Measurements from ENCODE around the gene CCDC192.

Gene CCDC192

DNA sequence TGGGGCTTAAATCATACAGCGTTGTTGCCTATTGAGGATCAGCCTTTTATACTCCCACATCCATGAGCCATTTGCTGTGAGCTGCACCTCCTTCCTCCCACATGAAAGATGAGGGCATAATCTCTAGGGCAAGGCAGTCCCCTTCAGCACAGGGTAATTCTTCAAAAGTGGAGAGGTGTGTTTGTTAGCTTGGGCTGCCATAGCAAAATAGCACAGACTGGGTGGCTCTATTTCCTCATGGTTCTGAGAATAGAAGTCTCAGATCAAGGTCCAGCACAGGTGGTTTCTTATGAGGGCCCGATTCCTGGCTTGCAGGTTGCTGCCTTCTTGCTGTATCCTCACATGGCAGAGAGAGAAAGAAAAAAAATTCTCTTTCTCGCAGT is 258.6 kb downstream of the CCDC192 start:
- DNase-seq = no peak

- no peak for DNase-seq
Measured at GRCh38 chr5:127962491-127962890, 259.3 kb downstream of the CCDC192 start.

DNA sequence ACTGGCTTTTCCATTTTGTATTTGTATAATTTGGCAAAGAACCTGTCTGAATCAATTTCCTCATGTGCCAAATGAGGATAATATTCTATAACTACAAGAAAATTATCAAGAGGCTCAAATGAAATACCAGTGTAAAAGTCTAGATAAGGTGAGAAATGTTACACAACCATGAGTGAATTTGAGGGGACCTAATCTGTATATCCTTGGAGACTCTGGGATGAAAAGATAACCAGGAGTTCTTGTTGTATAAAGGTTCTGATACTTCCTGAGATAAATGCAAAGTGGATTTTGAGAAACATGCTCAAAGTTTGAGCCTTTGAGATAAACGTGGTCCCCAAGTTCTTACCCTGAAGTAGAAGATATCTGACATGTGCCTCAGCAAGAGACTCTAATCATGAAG is 260.0 kb downstream of the CCDC192 start:
- no peak for DNase-seq

DNA sequence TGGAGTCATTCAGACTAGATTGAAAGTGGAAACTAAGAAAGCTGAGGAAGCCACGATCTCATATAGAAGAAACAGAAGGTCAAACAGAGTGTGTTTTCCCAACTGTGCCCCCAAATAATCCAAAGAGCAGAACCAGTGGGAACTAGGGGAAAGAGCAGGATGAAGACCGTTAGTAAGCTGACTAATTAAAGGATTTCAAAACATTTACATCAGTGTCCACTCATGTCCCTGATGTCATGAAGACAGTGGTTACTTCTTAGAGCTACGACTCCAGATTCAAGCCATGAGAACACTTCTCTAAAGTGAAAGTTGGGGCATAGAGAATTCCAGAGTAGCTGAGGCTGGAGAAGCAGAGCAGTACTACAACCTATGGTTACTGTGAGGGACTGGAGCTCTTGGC is 260.7 kb downstream of the CCDC192 start:
- DNase-seq = no peak

- no peak for DNase-seq
Measured at GRCh38 chr5:127967323-127967982, 264.3 kb downstream of the CCDC192 start.

DNA sequence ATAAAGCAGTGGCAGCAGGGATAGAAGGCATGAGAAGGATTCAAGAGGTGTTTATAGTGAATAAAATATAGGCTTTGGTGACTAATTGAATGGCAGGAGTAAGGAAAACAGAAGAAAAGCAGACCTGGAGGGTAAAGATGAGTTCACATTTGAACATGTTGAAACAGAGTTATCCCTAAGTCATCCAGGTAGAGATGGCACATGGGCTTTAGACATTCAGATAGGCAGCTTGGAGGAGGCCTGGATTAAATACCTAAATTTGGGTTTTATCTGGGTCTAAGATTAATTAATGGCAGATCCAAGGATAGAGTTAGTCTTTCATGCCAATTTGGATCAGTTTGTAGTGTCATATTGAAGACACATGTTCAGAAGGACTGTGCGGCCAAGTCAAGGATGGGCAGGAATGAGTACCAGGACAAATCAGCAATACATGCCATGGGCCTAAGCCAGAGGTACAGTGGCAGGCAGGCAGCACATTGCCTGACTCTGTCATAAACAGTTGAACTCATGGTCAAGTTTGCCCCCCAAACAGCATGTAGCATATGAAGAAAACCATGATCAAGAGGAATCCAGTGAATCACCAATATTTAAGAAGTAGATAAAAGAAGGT is 264.9 kb downstream of the CCDC192 start:
- DNase-seq = no peak

DNA sequence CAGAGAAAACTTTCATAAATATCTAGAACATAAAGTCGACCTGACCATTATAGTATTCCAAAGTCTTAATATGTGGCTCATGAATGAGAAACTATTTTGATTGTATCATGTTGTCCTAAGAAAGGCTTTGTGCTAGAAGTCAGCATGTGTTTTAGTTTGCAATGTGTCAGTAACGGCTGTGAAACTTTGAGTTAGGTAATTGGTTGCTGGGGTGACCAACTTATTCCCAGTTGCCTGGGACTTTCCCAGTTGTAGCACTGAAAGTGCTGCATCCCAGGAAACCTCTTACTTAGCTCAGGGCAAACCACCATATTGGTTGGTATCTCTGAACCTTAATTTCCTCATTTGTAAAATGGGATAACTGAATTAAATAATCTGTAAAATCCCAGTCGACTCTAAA is 265.8 kb downstream of the CCDC192 start:
- no peak for DNase-seq

DNA sequence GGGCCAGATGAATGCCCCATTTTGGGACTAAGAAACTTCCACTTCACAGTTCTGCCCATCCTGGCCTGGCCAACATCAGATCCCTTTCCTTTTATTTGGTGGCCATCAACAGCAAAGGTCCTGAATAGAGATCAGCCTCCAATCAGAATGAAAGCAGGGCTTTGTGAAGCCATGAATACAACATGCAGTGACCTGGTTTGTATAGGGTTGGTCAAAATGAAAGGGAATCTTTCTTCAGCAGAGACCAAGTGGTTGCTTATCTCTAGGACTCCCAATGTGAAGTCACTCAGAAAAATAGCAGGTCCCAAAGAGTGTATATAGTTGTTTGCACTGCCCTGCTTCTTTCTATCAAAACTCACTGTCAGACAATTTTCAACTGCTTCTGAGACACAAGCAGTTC is 266.5 kb downstream of the CCDC192 start:
- no peak for DNase-seq

GRCh38 chr5:127970081-127970480 is 266.9 kb downstream of the CCDC192 start:
- DNase-seq = no peak

DNA sequence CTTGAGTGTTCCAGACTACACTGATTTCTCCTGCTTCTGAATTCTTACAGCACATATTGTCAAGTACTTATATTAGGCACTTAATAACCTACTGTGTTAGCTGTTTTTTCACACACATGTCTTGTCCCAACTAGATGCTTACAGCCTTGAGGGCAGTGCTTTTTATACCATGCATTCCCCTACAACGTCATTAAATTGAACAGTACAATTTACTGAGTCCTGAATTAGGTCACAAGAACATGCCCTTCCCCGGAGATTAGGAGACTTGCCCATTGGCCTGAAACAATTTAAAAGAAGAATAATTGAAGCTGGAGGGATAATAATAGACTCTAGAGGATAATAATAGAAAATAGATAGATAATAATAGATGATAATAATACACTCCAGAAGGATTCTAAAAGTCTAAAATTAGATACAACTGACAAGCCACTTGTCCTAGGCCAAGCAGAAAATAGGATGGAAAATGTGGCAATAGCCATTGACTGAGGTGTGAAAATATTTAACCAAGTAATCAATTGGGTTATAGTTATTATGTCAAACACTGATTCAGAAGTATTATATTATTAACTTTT is 267.7 kb downstream of the CCDC192 start:
- no peak for DNase-seq

- no peak for DNase-seq
Measured at GRCh38 chr5:127975961-127976360, 272.8 kb downstream of the CCDC192 start.

DNA sequence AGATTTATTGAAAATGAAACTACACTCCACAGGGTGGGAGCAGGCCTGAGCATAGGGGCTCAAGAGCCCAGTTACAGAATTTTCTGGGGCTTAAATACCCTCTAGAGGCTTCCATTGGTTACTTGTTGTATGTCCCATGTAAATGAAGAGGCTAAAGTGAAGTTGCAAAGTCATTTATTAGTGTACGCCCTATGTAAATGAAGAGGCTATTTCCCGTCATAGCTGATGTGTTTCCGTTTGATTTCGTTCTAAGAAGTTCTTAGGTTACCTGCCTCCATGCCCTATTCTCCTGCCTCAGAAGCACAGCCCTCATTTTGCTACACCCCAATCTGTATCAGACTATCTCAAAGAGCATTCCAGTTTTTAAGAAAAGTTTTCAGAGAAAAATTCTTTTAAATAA is 273.3 kb downstream of the CCDC192 start:
- no peak for DNase-seq

- DNase-seq = no peak
Measured at GRCh38 chr5:127976991-127977717, 274.0 kb downstream of the CCDC192 start.

DNA sequence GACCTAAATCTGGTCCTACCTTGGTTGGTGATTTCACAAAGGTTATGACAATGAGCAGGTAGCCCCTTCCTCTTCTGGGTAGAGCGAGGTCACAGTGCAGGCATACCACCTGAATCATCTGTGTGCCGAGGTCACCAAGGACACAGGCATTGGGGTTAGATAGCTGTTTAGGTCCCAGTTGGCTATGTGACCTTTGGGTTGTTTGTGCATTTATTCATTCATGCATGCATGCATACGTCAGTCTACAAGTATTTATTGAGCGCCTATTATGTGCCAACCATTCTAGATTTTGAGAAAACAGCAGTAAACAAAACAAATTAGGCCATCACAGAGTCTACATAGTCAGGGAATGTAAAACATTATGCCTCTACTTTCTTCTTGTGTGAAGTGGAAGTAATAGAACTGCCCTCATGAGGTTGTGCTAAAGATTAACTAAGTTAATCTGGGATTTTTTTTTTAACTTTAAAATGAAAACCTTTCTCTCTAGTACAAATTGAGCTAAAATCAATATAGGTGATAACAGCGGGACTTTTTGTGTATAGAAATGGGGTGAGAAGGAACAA is 275.6 kb downstream of the CCDC192 start:
- no peak for DNase-seq

- no peak for DNase-seq
Measured at GRCh38 chr5:127979475-127979874, 276.3 kb downstream of the CCDC192 start.

DNA sequence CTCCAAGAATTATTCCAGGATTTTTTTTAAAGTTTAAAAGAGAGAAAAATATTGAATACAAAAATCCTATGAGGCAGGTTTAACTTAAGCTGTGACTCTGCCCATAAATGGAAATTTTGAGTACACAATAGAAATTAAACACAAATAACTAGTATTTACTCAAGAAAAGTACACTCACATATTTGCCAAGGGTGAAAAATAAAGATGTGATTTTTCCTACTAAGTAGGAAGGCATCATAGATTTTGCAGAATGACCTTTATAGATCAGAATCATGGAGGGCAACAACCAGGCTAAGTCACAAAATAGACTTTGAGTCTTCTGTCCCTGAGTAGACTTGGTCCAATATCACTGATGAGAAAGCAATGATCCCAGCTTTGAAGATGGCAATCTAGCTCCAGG is 277.7 kb downstream of the CCDC192 start:
- no peak for DNase-seq

DNA sequence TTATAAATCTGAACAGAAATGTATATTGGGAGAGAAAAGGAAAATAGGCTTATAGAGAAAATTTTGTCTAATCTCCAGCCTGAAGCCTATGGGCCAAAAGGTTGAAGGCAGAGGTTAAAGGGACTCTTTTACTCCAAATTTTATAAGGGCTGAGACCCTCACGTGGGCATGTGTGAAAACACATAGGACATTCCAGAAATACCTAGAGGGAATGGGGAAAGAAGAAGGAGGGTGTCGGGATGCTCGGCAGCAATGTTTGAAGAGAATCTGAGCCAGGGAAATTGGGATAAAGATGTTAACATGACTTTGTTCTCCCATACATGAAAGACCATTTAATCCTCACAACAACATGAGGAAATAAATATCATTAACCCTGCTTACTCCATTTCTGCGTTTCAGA is 278.3 kb downstream of the CCDC192 start:
- DNase-seq = no peak

GRCh38 chr5:127985811-127986325 is 282.7 kb downstream of the CCDC192 start:
- DNase-seq = no peak

GRCh38 chr5:127987354-127988145 is 284.4 kb downstream of the CCDC192 start:
- peak; percentile 67 for DNase-seq

GRCh38 chr5:127988146-127988760 is 285.1 kb downstream of the CCDC192 start:
- DNase-seq = peak; percentile 95
